GM19395 (cell line): Measurements from ENCODE around the gene ASCL1.

Source experiments
- ATAC-seq: cut with Tn5 transposase; IDR thresholded peaks from one replicate; pipeline ENCODE4 v1.9.1; 2021; ENCODE audit warnings: mild to moderate bottlenecking, moderate library complexity; ENCODE audit not compliant: unreplicated experiment

ASCL1 gene

DNA sequence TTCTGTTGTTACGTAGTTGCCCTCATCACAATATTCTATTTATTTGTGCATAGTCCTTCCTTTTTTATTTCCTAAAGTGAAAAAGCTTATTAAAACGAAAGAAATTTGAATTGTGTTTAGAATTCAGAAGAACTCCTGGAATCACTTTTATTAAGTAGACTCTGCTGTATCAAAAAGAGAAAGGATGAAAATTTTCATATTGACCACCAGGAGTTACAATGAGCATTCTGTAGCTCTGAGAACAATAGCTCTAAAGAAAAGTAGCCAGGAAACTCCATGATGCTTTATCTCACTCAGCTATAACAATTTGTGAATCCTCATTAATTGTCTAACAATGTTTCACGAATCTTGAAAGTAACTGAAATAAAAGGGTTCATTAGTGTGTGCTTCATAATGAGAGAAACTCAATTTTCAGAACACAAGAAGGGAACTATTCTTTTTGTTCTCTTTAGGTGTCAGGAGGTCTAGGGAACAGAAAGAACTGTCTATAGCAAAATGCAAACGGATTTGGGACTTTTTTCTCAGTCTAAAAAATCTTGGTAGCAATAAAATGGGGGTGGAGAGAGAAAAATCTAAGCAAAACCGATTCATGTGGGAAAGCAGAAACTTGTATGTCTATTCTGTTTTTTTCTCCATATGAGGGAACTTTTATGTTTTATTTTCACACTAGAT, 19.3 kb downstream of the ASCL1 start:
- ATAC-seq: no peak

DNA sequence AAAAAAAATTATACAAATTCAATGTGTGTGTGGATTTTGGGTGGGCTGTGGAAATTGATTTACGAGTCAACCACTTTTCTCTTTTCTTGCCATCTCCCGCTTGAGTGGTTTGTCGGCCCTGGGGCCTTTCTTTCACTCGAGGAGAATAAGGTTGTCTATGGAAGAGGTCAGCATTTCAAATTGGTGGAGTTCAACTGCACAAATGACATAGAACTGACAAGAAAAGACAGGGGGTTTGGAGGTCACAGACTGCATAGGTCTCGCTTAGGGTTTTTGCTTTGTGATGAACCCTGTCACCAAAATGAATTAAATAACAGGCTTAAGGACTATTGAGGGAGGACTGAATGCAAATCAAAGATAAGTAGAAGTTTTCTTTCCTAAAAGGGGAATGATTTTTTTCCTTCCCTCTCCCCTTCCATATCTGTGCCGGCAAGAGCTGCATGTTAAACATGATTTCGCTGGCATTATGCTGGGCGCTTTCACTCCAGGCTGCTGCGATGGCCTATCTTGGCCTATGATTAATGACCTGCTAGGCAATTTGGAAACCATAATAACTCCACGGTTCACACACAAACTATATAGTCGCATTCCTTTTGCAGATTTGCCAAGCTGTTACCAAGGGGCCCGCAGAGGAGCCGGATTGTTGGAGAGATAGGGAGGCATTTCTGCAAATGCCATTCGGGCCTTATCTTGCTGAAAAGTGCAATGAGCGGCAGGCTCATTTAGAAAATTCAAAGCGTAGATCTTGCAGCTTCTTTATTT, 20.7 kb downstream of the ASCL1 start:
- no peak for ATAC-seq

DNA sequence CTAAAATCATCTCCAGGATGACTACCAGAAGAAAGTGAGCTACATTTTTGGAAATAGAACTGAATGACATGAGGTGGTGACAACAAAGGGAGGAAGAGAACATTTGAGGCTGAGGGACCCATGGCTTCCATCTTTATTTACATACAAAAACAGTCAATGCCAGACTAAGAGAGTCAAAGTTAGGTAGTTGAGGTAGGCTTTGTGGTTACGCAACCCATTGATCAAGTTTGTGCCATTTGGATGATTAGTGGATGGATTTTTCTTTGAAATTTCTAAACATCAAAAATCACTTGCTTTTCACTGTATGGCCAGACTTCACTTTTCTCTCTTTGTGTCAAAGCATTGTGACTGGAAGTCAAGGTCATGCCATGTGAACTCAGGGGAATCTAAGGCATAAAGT, 22.9 kb downstream of the ASCL1 start:
- ATAC-seq: no peak

DNA sequence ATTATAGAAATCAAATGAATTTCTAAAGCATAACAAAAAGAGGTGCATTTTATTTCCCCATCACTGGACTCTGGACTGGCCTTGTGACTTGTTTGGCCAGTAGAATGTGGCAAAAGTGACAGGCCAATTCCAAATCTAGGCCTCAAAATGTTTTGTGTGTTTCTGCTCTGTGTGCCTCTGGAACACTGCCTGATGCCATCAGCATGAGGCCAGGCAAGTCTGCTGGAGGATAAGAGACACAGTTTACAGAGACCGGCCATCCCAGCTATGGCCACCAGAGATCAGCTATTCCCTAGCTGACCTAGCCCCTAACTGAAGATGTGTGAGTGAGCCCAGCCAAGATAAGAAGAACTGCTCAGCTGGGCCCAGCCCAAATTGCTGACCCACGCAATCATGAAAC, 32.9 kb downstream of the ASCL1 start:
- ATAC-seq: no peak

DNA sequence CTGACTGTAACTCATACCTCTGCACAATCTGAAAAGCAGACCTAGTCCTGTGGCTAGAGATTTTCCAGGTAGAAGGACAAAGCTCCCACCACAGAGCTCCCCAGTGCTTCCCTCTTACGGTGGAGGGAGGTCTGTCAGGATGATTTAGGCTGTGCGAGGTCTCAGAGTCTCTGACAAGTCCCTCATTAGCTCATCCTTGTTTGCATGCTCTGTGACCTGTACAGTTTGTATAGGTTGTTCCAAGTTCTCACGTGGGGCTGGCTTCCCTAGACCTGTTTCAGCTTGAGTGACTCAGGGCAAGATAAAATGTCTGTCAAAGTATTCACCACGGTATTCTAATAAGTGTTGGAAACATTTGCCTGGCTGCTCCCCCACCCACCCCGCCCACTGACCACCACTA, 34.8 kb downstream of the ASCL1 start:
- no peak for ATAC-seq

DNA sequence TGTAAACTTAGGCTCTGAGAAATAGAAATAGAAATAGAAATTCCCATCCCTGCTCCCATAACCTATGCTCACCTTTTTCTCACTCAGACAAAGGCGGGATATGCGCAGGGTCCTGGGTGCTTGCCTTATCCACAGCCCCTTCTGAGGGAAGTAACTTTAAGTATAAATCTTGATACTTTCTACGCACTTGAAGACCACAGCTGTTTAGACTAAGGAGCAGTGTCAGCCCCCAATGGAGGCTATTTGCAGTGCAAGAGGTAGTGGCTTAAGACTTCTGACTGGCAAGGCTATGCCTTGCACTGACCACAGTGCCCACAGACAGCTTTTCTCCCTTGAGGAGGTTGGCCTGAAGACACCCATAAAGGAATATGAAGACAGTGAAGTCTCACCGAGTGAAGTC, 35.2 kb downstream of the ASCL1 start:
- ATAC-seq: no peak

DNA sequence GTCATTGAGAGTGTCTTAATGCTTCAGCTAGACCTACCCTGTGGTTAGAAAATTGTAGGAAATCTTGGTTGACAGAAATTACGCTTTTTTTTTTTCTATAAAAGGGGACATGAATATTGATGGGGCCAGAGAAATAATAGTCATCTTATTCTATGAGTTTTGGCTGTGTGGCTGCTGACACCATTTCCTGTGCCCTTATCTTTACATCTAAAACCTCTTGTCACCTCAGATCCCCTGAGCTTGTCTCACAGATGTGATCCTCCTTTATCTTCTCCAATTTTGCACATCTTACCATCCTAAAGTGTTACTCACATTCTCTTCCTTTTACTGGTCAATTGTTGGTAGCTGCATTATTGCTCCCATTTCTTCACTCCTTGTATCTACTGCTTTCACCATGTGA, 36.1 kb downstream of the ASCL1 start:
- ATAC-seq: no peak

DNA sequence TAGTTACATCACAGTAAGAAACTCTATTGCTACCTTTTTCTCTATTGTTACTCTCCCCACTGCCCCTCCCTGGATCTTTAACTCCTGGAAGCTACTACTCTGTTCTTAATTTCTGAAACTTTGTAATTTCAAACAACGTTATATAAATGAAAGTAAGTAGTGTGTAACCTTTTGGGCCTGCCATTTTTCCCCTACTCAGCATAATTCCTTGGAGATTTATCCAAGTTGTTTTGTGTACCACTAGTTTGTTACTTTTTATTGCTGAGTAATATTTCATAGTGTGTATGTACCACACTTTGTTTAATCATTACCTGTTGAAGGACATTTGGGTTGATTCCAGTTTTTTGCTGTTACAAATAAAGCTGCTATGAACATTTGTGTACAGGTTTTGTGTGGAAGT, 37.9 kb downstream of the ASCL1 start:
- ATAC-seq: no peak
